H1 (cell line): ENCODE results near the gene CMTM3. TPM values are rescaled to one million over a fixed set of nuclear protein-coding genes. Genes with fewer than 3 reads are reported as not detected.

Experiments used
- TEAD4 ChIP-seq: IDR thresholded peaks from 2 replicates; pipeline ENCODE4 v1.6.1; 2012; ENCODE audit warnings: low read depth, low read length, inconsistent platforms, mixed read lengths
- YY1 ChIP-seq: IDR thresholded peaks from 2 replicates; pipeline ENCODE4 v1.6.1; 2011; ENCODE audit warnings: low read depth, mild to moderate bottlenecking, low read length
- polyA plus RNA-seq, 7 experiments: library from polyadenylated mRNA; depleted of rRNA in 3 of 7; stranded (reverse) in 5 of 7; unstranded in 2 of 7; fragments of >200 nt in 5 of 7; fragments of 200-250 nt in 2 of 7; gene quantifications; 1 replicate in 5 of 7; 2 replicates in 1 of 7; 4 replicates in 1 of 7; pipeline versions ENCODE4 v1.2.1 to v1.2.3, GENCODE V29; 2011 to 2013; ENCODE audit warnings: missing spikeins in 2 of 7, mixed read lengths in 2 of 7
- total RNA-seq: library from RNA; stranded (reverse); fragmentation: NEBNext Ultra II Directional; extraction: Animal tissue kit (Norgen Biotek cat#: 25700); gene quantifications from 2 replicates; pipeline ENCODE4 v1.2.1, GENCODE V29; 2021

CMTM3 gene
- total and polyA plus RNA-seq, 2 of the 8 experiments (the other 6 are each of a cell fraction or from before 2014, with no cell fraction given), result 24.7 to 24.8 TPM

GRCh38 chr16:66653581-66654350 is 49.3 kb downstream of the CMTM3 start (continued):
- TF ChIP-seq YY1 (no peak), TEAD4 (no peak)
